Measurements from ENCODE around the gene COMMD6.

- TF ChIP-seq CTCF (IDR thresholded peaks at IDR 0.05; ENCODE audit: insufficient read depth, low read depth, low read length) (no peak), EZH2 (IDR thresholded peaks at IDR 0.05; ENCODE audit: insufficient read depth, low read length) (no peak)
Observed at GRCh38 chr13:75479102-75479740, 58.4 kb downstream of the COMMD6 start.
